HG03460 (cell line): ENCODE results near the gene PRDM9.
"Not testable (repeated sequence)": the region's sequence is repeated elsewhere in the genome, so short reads cannot be mapped to it uniquely, and the experiment has no call there.

ENCODE experiments used
- ATAC-seq: cut with Tn5 transposase; IDR thresholded peaks from one replicate; pipeline ENCODE4 v1.9.1; 2021; ENCODE audit not compliant: unreplicated experiment

Gene PRDM9

DNA sequence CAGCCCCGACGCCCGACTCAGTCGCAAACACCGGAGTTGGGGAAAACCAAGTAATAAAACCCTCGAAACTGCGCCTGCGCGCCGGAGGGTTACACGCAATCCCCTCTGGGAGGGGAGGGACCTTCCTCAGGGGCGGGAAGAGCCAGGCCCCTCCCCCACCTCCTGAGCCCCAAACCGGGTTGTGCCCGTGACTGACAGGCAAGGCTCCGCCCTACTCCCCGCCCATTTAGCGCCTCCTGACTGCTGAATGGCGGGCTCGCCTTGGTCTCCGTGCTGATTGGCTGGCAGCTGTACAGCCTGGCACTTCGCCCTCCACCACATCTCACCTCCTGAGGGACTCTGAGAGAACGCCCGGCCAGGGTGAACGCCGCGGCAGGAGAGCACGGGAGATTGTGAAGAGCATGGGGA is at the start of gene PRDM9:
TSS of gene PRDM9 (plus strand) at position 332 of the 408 bp plus-strand sequence. CDS start 1,425 bp downstream, outside the sequence.
- ATAC-seq: no peak

DNA sequence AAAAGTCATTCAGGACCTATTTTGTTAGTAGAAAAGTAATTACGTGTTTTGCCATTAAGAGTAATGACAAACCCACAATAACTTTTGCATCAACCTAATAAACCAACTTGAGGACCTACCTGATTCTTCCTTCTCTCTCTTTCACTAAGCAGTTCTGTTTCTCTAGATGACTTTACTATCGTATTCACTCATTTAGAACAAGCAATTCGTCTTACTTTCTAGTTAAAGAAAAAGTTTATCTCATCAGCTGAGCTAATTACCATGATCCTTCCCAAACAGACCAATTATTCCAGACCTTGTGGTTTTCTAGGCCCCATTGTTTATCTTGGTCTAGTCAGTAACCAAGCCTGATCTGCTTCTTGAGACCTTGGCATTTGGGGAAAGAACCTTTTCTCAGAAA is 49.6 kb upstream of the PRDM9 start:
- ATAC-seq: no peak

DNA sequence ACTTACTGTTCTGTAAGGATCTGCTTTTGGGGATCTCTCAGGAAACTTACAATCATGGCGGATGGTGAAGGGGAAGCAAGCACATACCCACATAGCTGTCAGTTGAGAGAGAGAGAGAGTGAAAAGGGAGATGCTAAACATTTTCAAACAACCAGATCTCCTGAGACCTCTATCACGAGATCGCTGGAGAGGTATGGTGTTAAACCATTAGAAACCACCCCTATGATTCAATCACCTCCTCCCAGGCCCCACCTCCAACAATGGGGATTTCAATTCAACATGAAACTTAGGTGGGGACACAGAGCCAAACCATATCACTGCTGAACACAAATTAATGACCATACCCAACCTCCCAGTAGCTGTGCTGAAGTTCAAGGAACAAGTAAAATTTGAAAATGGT is 48.2 kb upstream of the PRDM9 start:
- ATAC-seq: no peak

DNA sequence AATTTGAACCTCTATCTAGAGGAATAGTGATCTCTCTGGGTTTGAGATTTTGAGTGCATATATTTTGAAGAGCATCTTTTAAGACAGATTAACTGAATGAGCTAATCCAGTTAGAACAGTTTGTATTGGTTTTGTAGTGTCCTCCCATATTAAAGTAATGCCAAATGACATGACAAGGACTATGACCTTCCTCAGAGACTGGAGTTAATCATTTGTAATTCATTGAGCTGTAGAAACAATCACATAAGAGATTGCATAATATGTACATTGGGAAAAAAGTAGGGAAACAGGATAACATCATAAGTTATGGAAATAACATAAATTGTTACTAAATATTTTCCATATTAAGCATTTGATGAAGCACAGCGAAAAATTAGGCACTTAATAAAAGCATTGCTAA is 45.8 kb upstream of the PRDM9 start:
- ATAC-seq: no peak

DNA sequence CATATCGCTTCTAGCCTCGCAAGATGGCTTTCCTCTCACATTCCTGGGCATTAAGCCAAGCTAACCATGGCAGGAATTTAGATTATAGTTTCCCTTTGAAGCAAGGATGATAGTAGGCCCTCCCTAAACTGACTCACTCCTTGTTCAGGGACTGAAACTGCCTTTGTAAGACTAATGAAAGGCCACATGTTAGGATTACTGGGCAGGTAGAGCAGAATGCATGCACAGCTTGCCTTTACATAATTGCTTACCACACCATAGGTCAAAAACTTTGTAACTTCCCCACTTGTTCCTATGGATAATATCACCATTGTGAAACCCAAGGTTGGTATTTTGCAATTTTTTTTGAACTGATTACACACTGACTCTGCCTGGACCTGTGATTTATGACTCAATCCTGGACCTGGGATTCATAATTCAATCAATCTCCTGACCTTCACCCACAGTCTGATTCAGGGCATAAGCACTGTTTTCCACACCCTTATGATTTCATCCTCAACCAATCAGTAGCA is 41.0 kb upstream of the PRDM9 start:
- no peak for ATAC-seq

DNA sequence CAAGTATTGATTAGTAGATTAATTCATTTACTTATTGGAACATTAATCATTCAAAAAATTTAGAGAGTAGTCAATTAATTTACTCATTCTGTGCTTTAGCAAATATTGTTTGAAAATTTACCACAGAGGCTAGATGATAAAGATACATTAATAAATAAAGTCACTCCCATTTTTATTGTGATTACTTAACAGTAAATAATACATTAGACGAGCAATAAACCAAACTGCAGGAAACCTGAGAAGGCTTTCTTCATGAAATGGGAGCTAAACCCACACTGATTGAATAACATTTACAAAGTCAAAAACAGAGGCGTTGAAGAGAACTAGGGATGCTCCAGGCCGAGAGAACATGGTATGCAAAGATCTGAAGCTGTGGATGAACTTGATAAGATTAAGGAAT is 38.8 kb upstream of the PRDM9 start:
- no peak for ATAC-seq

DNA sequence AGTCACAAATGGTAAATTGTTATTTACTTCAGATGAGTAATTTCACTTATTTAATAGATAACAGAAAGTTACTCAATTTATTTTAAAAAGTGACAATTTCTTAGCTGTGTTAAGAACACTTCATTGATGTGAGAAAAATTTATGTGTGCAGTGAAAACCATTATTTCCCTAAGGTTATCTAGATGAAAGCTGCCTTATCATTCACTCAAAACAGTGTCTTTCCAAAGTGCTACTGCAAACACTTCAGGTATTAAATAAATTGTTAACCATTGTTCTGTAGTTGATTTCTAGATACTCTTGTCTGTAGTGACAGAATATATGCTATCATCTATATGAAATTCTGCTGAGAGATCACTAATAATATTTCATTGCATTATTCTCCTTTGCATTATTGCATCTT is 33.5 kb upstream of the PRDM9 start:
- ATAC-seq: no peak

DNA sequence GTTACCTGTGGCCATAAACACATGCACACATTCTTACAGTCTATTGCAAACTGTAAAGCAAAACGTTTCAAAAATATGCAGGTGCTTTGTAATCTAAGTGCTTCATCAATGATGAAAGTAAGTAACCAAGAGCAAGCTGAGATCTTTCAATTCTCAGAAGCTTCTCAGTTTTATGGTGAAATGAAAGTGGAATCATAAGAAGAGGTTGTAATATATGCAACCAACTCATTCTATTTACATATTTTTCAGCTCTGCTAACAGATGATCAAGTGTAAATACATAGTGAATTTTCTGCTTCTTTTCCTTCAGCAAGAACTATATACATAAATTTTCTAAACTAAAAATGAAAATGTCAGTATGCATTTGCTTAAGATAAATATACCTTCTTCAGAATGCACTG is 33.1 kb upstream of the PRDM9 start:
- no peak for ATAC-seq

DNA sequence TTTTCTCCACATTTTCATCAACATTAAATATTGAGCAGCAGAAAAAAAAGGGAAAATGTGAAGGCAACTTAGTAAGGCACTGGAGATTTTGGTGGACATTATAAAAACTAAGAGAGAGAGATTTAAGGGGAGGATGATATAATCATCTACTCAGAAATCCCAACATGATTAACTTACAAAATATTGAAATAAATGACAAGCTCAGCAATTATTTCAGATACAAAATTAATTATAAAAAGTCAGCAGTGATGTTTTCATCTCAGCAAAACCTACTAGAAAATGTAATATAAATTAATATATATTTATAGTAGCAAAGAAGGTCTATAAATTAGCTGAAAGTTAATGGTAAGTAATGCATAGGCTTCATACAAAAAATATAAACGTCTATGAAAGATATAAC is 30.8 kb upstream of the PRDM9 start:
- ATAC-seq: no peak

DNA sequence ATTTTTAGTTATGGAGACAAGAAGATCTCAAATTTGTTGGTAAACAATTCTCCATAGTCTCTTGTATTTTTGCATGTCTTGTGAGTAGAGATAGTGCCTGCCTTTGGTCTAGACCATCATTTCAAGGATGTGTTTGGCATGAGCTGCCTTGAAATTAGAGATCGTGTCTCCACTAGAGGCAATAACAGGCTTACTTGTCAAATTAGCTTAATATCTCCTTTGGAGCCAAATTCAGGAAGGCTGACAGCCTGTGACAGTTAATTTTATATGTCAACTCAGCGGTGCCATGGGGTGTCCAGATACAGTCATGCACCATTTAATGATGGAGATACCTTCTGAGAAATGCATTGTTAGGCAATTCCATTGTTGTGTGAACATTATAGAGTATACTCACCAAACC is 24.8 kb upstream of the PRDM9 start:
- ATAC-seq: no peak

DNA sequence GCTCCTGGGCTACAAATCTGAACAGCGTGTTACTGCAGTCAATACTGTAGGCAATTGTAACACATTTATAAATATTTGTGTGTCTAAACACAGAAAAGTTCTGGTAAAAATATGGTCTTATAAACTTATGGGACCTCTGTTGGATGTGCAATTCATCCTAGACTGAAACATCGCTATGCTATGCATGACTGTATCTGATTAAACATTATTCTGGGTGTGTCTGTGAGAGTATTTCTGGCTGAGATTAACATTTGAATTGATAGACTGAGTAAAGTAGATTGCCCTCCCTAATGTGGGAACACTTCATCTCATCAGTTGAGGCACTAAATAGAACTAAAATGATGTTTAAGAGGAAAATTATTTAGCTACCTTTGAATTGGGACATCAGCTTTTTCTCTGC is 24.3 kb upstream of the PRDM9 start:
- ATAC-seq: no peak

DNA sequence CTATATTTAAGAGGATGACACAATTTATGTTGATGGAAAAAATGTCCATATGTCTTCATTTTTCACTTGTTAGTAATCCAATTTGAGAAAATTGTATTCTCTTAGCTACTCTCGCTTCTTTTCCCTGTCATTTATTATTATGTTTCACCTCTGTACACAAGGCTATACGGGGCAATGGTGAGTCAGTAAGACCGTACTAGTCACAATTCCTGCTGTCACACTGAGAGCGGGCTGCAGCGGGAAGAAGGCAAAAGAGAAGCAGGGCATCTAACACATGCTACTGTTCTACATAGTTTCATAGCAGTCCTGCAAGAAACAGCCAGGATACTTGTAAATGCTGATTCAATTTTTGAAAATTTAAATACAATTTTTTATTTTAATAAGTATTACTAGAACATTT is 23.3 kb upstream of the PRDM9 start:
- no peak for ATAC-seq

DNA sequence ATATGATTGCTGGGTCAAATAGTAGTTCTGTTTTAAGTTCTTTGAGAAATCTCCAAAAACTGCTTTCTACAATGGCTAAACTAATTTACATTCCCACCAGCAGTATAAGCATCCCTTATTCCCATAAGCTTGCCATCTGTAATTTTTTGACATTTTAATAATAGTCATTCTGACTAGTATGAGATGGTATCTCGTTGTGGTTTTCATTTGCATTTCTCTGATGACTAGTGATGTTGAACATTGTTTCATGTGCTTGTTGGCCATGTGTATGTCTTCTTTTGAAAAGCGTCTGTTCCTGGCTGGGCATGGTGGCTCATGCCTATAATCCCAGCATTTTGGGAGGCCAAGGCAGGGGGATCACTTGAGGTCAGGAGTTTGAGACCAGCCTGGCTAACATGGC is 21.2 kb upstream of the PRDM9 start:
- ATAC-seq: not testable (repeated sequence)

DNA sequence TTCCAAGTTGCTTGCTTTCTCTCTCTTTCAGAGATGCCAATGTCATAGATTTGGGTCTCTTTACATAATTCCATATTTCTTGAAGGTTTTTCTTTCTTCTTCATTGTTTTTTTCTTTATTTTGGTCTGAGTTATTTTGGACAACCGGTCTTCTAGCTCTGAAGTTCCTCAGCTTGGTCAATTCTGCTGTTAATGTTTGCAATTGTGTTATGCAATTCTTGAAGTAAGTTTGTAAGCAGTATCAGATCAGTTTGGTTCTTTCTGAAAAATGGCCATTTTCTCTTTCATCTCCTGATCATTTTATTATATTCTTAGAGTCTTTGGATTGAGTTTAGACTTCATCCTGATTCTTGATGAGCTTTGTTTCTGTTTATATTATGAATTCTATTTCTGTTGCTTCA is 16.4 kb upstream of the PRDM9 start:
- no peak for ATAC-seq

DNA sequence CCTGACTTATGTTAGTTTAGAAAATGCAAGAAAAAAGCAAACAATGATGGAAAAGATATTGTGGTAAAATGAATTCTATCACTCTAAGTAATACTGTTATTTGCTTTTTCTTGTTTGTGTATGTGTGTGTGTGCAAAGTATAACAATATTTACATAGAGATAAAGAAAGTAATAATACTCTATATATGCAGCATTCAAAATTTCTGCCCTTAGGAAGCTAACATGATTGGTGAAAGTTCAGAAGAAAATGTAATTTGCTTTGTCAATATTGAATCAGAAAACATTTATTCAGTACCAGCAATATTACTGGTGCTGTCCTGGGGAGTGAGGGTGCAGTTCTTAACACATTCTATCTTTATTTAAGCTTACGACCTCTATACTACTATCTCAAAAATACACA is 12.9 kb upstream of the PRDM9 start:
- no peak for ATAC-seq

DNA sequence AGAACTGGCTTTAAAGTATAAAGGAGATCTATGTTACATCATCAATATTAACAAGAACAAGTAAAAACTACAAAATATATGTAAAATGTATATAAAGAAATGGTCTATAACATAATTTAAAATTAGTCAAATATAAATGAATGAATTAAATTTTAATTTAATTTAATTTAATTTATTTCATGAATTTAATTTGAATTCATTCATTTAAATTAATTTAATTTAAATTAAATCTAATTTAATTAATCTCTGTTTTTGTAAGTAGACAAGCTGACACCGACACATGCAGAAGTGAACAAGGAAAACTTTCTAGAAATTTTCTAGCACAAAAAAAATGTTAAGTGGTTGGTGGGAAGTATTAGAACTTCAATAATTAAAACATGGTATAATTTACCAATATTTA is 10.8 kb upstream of the PRDM9 start:
- no peak for ATAC-seq

DNA sequence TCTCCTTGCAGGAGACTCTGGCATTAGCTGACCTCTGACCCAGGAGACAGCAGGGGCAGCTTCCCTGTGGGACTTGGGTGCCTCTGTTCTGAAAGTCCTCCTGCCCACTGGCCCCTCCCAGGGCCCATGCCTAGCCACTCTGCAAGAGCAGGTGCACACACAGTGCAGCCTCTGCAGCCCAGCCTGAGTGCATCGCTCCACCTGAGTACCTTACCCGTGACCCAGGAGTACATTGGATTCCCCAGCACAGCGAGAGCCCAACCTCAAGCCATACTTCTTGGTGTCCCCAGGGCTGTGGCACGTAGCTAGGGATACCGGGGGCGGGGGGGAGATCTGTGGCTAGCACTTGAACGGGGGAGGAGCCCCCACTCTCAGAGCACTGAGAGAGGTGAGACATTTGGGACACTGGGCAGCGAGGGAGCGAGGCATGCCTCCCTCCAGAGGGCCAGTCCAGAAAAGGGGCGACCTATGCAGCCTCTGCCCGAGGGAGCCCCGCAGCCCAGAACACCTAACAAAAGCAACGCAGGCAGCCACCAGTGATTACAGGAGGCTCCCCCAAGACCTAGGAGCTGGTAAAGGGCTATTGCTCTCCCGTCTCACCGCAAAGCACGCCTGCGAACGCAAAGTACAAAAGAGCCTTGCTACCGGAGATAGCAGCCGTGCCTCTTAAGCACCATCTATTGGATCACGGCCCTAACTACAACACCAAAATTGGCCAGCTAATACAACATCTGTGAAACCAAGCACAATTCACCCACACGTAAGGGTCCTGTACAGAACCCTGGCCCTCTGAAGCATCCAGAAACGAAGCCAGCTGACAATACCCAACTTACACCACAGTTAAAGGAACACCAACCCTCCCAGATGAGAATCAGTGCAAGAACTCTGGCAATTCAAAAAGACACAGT is 826 bp upstream of the PRDM9 start:
- ATAC-seq: no peak

DNA sequence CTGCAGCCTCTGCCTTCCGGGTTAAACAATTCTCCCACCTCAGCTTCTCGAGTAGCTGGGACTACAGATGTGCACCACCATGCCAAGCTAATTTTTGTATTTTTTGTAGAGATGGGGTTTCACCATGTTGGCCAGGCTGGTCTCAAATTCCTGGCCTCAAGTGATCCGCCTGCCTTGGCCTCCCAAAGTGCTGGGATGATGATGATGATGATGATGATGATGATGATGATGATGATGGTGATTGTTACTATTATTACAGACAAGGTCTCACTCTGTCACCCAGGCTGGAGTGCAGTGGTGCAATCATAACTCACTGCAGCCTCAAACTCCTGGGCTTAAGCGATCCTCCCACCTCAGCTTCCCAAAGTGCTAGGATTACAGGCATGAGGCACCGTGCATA is 3.0 kb downstream of the PRDM9 start:
- not testable (repeated sequence) for ATAC-seq

DNA sequence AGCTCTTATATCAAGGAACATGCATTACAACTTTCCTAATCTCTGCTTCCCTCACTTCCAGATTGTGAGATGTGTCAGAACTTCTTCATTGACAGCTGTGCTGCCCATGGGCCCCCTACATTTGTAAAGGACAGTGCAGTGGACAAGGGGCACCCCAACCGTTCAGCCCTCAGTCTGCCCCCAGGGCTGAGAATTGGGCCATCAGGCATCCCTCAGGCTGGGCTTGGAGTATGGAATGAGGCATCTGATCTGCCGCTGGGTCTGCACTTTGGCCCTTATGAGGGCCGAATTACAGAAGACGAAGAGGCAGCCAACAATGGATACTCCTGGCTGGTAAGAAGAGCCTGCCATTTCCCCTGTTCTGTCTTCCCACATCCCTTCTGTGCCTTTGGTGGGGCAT is 15.1 kb downstream of the PRDM9 start:
- ATAC-seq: no peak

DNA sequence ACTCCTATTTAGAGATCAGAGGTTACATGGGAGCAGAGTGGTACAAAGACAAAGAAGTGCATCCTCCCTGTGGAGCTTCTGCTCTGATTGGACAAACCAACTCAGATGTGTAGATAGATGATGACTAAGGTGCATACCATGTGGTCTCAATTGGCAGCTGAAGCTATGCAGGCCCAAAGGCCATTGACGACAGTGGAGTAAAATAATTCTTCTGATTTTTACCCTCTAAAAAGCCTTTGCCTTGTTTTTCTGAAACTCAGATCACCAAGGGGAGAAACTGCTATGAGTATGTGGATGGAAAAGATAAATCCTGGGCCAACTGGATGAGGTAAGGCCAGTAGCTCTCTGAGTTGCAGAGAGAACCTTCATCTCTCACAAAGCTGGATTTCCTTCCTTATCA is 15.6 kb downstream of the PRDM9 start:
- ATAC-seq: no peak

DNA sequence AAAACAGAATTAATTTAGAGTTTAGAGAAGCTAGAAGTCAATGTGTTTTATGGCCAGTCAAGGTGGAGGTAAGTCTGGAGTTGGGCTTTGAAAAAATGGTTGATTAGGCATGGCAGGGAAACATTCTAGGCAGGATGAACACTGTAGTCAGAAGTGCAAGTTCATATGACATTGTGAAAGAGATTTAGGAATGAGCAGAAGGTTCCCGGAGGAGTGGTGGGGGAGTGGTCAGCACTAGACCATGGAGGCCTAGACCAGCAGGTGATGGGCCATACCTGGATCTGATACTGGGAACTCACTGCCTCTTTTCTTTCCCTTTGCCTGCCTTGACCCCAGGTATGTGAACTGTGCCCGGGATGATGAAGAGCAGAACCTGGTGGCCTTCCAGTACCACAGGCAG is 16.6 kb downstream of the PRDM9 start:
- ATAC-seq: no peak

DNA sequence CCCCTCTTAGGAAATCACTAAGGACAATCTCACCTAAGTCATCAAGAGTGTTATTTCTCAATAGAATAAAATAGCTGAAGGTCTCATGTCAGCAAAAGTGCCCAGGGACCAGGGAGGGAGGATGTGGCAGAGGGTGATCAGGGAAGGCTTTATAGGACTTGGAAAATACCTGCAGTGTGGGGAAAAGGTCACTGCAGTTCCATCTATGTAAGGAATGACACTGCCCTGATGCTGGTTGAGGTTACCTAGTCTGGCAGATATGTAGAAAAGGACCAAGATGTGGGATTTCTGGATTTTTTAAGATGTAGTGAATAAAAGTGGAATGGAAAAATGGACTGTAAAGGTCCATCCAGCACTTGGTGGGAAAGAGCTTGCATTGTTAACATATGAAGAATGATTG is 18.3 kb downstream of the PRDM9 start:
- ATAC-seq: no peak

DNA sequence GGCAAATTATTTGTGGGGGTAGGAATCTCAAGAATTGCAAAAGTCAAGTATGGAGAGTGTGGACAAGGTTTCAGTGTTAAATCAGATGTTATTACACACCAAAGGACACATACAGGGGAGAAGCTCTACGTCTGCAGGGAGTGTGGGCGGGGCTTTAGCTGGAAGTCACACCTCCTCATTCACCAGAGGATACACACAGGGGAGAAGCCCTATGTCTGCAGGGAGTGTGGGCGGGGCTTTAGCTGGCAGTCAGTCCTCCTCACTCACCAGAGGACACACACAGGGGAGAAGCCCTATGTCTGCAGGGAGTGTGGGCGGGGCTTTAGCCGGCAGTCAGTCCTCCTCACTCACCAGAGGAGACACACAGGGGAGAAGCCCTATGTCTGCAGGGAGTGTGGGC is 19.2 kb downstream of the PRDM9 start:
- not testable (repeated sequence) for ATAC-seq
